SK-N-SH (cell line): ENCODE results near the gene ERC2. TPM values are rescaled to one million over a fixed set of nuclear protein-coding genes. Genes with fewer than 3 reads are reported as not detected.

Source experiments
- CTCF ChIA-PET: fragments of 300-600, 350-600 bp; formaldehyde crosslinking; extraction: SDS; loops from one replicate; lab custom pipeline; 2021; lab: Yijun Ruan, JAX
- POLR2A ChIA-PET: fragments of 350-600 bp; sonication (Branson Sonifier 250); formaldehyde crosslinking; extraction: SDS; loops from one replicate; lab custom pipeline; 2020; ENCODE audit warnings: antibody characterized with exemption, inconsistent platforms; lab: Yijun Ruan, JAX
- DNase-seq: peaks from one replicate; pipeline ENCODE4 v3.0.0; 2012
- H2AFZ ChIP-seq: fragments of 200-600 bp; sonication (generic); 2 replicates; pipeline ENCODE4 v1.8.1; 2016; ENCODE audit warnings: antibody characterized with exemption, mild to moderate bottlenecking, low read depth
- H3F3A ChIP-seq: fragments of 200-600 bp; sonication (generic); replicated peaks from 2 replicates; pipeline ENCODE3; 2016; ENCODE audit warnings: antibody characterized with exemption, mild to moderate bottlenecking; ENCODE audit not compliant: insufficient read depth
- H3K27ac ChIP-seq, 2 experiments: fragments of 200-500 bp in 1 of 2; fragments of 200-600 bp in 1 of 2; sonication (Bioruptor generic) in 1 of 2; sonication (generic), shearing (Covaris generic) in 1 of 2; 2 replicates each; pipeline versions ENCODE4 v1.5.1 to v1.6.1; 2014 to 2016; ENCODE audit warnings: low read depth in 2 of 2, inconsistent platforms in 1 of 2, low read length in 1 of 2, mild to moderate bottlenecking in 1 of 2, mixed read lengths in 1 of 2
- H3K27me3 ChIP-seq: fragments of 200-600 bp; sonication (generic), shearing (Covaris generic); 2 replicates; pipeline ENCODE4 v1.6.1; 2016; ENCODE audit warnings: mixed run types; ENCODE audit not compliant: insufficient read depth
- H3K36me3 ChIP-seq, 2 experiments: fragments of 200-500 bp in 1 of 2; fragments of 200-600 bp in 1 of 2; sonication (Bioruptor generic) in 1 of 2; sonication (generic) in 1 of 2; replicated peaks in 1 of 2; 2 replicates each; pipeline versions ENCODE3 to v1.5.1; 2014 to 2016; ENCODE audit warnings: low read length in 1 of 2, mild to moderate bottlenecking in 1 of 2; ENCODE audit not compliant: insufficient read depth in 2 of 2, control insufficient read depth in 1 of 2
- H3K4me1 ChIP-seq, 2 experiments: fragments of 200-500 bp in 1 of 2; fragments of 200-600 bp in 1 of 2; sonication (Bioruptor generic) in 1 of 2; sonication (generic), shearing (Covaris generic) in 1 of 2; 2 replicates each; pipeline versions ENCODE4 v1.5.1 to v1.6.1; 2014 to 2016; ENCODE audit warnings: low read depth in 1 of 2, low read length in 1 of 2, mixed run types in 1 of 2; ENCODE audit not compliant: insufficient read depth in 2 of 2, control insufficient read depth in 1 of 2
- H3K4me2 ChIP-seq: fragments of 200-600 bp; sonication (generic), shearing (Covaris generic); 2 replicates; pipeline ENCODE4 v1.6.1; 2017; ENCODE audit warnings: mixed run types
- H3K4me3 ChIP-seq, 2 experiments: fragments of 200-500 bp in 1 of 2; fragments of 200-600 bp in 1 of 2; sonication (Bioruptor generic) in 1 of 2; sonication (generic), shearing (Covaris generic) in 1 of 2; 2 replicates each; pipeline versions ENCODE4 v1.5.1 to v1.8.1; 2014 to 2016; ENCODE audit warnings: low read depth in 2 of 2, inconsistent platforms in 1 of 2, low read length in 1 of 2, mild to moderate bottlenecking in 1 of 2, mixed read lengths in 1 of 2, moderate library complexity in 1 of 2
- H3K79me2 ChIP-seq: fragments of 200-600 bp; sonication (generic); 2 replicates; pipeline ENCODE4 v1.8.1; 2017; ENCODE audit warnings: mild to moderate bottlenecking; ENCODE audit not compliant: insufficient read depth
- H3K9ac ChIP-seq: fragments of 200-600 bp; sonication (generic); 2 replicates; pipeline ENCODE4 v1.6.1; 2017; ENCODE audit warnings: mixed run types
- H3K9me2 ChIP-seq: fragments of 200-600 bp; sonication (generic); 2 replicates; pipeline ENCODE4 v1.6.1; 2017; ENCODE audit warnings: mixed run types
- H3K9me3 ChIP-seq: fragments of 200-600 bp; sonication (generic); 2 replicates; pipeline ENCODE4 v1.6.1; 2017; ENCODE audit warnings: mixed run types, mild to moderate bottlenecking, moderate library complexity
- H4K20me1 ChIP-seq: fragments of 200-600 bp; sonication (generic); 2 replicates; pipeline ENCODE4 v1.6.1; 2017; ENCODE audit warnings: mild to moderate bottlenecking, mixed run types; ENCODE audit not compliant: insufficient read depth
- CHD2 ChIP-seq: fragments of 150-350 bp; IDR thresholded peaks from 2 replicates; pipeline ENCODE4 v1.6.1; 2018; ENCODE audit warnings: low read length; ENCODE audit not compliant: partially characterized antibody
- EZH2phosphoT487 ChIP-seq: fragments of 200-600 bp; sonication (generic); IDR thresholded peaks from 2 replicates; pipeline ENCODE4 v1.6.1; 2017; ENCODE audit warnings: low read depth, mixed run types, mild to moderate bottlenecking, antibody characterized with exemption, moderate library complexity, borderline replicate concordance
- FOXM1 ChIP-seq: IDR thresholded peaks from 2 replicates; pipeline ENCODE4 v1.4.0; 2012; ENCODE audit warnings: low read depth, mild to moderate bottlenecking
- GATA2 ChIP-seq: sonication (generic); formaldehyde crosslinking; IDR thresholded peaks from 2 replicates; pipeline ENCODE4 v1.5.0; 2020; ENCODE audit warnings: mild to moderate bottlenecking, missing genetic modification reagents
- JUND ChIP-seq: IDR thresholded peaks from 2 replicates; pipeline ENCODE4 v1.4.0; 2012
- MXI1 ChIP-seq: IDR thresholded peaks from 2 replicates; pipeline ENCODE4 v1.6.1; 2012; ENCODE audit warnings: mild to moderate bottlenecking, low read depth, low read length, improper control_type of control experiment
- POLR2AphosphoS5 ChIP-seq: IDR thresholded peaks from 2 replicates; pipeline ENCODE4 v1.6.1; 2012; ENCODE audit warnings: low read depth, low read length
- RXRA ChIP-seq: IDR thresholded peaks from 2 replicates; pipeline ENCODE4 v1.4.0; 2012; ENCODE audit warnings: low read depth, mild to moderate bottlenecking, borderline replicate concordance
- SIN3A ChIP-seq: IDR thresholded peaks from 2 replicates; pipeline ENCODE4 v1.6.1; 2012; ENCODE audit warnings: low read depth, mild to moderate bottlenecking, low read length, moderate library complexity, borderline replicate concordance
- TCF12 ChIP-seq: IDR thresholded peaks from 2 replicates; pipeline ENCODE4 v1.4.0; 2012
- TEAD4 ChIP-seq: IDR thresholded peaks from 2 replicates; pipeline ENCODE4 v1.4.0; 2012; ENCODE audit warnings: mild to moderate bottlenecking, borderline replicate concordance; ENCODE audit not compliant: insufficient read depth
- WGBS: methylation state at CpG from one replicate; pipeline ENCODE4 v1.1.6; 2017; ENCODE audit warnings: low lambda C conversion rate; 5-methylcytosine and 5-hydroxymethylcytosine counted together
- polyA plus RNA-seq, 3 experiments: library from polyadenylated mRNA; depleted of rRNA; stranded (reverse); fragments of >200 nt; gene quantifications; 2 replicates each; pipeline ENCODE4 v1.2.3, GENCODE V29; 2012
- TF ChIP-seq, protein P1 (sequence below): fragments of 150-350 bp; IDR thresholded peaks from 2 replicates; pipeline ENCODE4 v1.6.1; 2016; ENCODE audit warnings: mild to moderate bottlenecking, low read depth, low read length
- TF ChIP-seq, protein P2 (sequence below): IDR thresholded peaks from 2 replicates; pipeline ENCODE4 v1.4.0; 2012; ENCODE audit warnings: low read depth
- TF ChIP-seq, protein P3 (sequence below): fragments of 150-350 bp; IDR thresholded peaks from 2 replicates; pipeline ENCODE4 v1.6.1; 2017; ENCODE audit warnings: antibody characterized with exemption, low read length, low read depth, borderline replicate concordance
- TF ChIP-seq, protein P4 (sequence below): IDR thresholded peaks from 2 replicates; pipeline ENCODE4 v1.6.1; 2012; ENCODE audit warnings: mild to moderate bottlenecking, low read depth, low read length, moderate library complexity
- TF ChIP-seq, protein P5 (sequence below): fragments of 200-600 bp; sonication (generic); IDR thresholded peaks from 2 replicates; pipeline ENCODE4 v1.6.1; 2017; ENCODE audit warnings: antibody characterized with exemption, mild to moderate bottlenecking, moderate library complexity

The ERC2 gene
- polyA plus RNA-seq, 1 of the 3 experiments (the other 2 are of a cell fraction) = 1.6 TPM

DNA sequence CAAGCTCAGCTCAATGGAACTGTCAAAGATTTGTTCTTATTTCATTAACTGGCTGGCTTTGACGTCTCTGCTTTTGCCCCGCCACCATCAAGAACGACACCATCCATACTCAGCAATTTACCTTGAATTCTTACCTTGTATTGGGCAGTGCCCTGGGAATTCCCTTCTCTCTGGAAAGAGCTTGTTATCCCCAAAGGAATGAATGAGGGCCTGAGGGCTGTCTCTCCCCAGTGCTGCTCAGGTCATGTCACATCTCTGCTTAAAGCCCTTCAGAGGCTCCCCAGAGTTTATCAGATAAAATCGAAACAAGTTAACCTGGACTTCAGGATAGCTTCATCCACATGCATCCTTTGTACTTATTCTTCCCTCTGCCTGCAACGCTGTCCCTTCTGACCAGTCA is 975.3 kb downstream of the ERC2 start:
- TF ChIP-seq SIN3A (no peak), RXRA (no peak), EZH2phosphoT487 (no peak), TEAD4 (no peak), GATA2 (no peak), MXI1 (no peak), JUND (no peak), FOXM1 (no peak), CHD2 (no peak), POLR2AphosphoS5 (no peak), TCF12 (no peak)
- TF ChIP-seq, protein P1, sequence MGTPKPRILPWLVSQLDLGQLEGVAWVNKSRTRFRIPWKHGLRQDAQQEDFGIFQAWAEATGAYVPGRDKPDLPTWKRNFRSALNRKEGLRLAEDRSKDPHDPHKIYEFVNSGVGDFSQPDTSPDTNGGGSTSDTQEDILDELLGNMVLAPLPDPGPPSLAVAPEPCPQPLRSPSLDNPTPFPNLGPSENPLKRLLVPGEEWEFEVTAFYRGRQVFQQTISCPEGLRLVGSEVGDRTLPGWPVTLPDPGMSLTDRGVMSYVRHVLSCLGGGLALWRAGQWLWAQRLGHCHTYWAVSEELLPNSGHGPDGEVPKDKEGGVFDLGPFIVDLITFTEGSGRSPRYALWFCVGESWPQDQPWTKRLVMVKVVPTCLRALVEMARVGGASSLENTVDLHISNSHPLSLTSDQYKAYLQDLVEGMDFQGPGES = no peak
- TF ChIP-seq, protein P2, sequence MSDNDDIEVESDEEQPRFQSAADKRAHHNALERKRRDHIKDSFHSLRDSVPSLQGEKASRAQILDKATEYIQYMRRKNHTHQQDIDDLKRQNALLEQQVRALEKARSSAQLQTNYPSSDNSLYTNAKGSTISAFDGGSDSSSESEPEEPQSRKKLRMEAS = no peak
- TF ChIP-seq, protein P3, sequence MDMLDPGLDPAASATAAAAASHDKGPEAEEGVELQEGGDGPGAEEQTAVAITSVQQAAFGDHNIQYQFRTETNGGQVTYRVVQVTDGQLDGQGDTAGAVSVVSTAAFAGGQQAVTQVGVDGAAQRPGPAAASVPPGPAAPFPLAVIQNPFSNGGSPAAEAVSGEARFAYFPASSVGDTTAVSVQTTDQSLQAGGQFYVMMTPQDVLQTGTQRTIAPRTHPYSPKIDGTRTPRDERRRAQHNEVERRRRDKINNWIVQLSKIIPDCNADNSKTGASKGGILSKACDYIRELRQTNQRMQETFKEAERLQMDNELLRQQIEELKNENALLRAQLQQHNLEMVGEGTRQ = no peak
- TF ChIP-seq, protein P4, sequence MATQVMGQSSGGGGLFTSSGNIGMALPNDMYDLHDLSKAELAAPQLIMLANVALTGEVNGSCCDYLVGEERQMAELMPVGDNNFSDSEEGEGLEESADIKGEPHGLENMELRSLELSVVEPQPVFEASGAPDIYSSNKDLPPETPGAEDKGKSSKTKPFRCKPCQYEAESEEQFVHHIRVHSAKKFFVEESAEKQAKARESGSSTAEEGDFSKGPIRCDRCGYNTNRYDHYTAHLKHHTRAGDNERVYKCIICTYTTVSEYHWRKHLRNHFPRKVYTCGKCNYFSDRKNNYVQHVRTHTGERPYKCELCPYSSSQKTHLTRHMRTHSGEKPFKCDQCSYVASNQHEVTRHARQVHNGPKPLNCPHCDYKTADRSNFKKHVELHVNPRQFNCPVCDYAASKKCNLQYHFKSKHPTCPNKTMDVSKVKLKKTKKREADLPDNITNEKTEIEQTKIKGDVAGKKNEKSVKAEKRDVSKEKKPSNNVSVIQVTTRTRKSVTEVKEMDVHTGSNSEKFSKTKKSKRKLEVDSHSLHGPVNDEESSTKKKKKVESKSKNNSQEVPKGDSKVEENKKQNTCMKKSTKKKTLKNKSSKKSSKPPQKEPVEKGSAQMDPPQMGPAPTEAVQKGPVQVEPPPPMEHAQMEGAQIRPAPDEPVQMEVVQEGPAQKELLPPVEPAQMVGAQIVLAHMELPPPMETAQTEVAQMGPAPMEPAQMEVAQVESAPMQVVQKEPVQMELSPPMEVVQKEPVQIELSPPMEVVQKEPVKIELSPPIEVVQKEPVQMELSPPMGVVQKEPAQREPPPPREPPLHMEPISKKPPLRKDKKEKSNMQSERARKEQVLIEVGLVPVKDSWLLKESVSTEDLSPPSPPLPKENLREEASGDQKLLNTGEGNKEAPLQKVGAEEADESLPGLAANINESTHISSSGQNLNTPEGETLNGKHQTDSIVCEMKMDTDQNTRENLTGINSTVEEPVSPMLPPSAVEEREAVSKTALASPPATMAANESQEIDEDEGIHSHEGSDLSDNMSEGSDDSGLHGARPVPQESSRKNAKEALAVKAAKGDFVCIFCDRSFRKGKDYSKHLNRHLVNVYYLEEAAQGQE = no peak
- TF ChIP-seq, protein P5, sequence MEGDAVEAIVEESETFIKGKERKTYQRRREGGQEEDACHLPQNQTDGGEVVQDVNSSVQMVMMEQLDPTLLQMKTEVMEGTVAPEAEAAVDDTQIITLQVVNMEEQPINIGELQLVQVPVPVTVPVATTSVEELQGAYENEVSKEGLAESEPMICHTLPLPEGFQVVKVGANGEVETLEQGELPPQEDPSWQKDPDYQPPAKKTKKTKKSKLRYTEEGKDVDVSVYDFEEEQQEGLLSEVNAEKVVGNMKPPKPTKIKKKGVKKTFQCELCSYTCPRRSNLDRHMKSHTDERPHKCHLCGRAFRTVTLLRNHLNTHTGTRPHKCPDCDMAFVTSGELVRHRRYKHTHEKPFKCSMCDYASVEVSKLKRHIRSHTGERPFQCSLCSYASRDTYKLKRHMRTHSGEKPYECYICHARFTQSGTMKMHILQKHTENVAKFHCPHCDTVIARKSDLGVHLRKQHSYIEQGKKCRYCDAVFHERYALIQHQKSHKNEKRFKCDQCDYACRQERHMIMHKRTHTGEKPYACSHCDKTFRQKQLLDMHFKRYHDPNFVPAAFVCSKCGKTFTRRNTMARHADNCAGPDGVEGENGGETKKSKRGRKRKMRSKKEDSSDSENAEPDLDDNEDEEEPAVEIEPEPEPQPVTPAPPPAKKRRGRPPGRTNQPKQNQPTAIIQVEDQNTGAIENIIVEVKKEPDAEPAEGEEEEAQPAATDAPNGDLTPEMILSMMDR = no peak
- Histone ChIP-seq H3K36me3 (no peaks in the 10 kb centered on the region), H3K27ac (no peak overlapping the region), H3K9me3 (no peaks in the 10 kb centered on the region), H3K4me1 (peaks cover 11 to 12% of the 10 kb centered on the region in 2 experiments), H3K4me2 (no peak overlapping the region), H3K9ac (no peak overlapping the region), H3K4me3 (no peak overlapping the region), H4K20me1 (no peaks in the 10 kb centered on the region), H2AFZ (no peak overlapping the region), H3K27me3 (no peaks in the 10 kb centered on the region), H3K9me2 (no peaks in the 10 kb centered on the region), H3K79me2 (peaks cover 1% of the 10 kb centered on the region; the same call in 1 of the 2 replicates), H3F3A (peaks cover 14% of the 10 kb centered on the region)
- WGBS = 79% methylated on average over 5 of the region's 5 CpGs
- ChIA-PET CTCF (interaction anchor here (0.8 to 2.9 kb wide), 7 partner anchors 9 to 810 kb away, joined by 3 to 6 read pairs (median 3); no protein-coding TSS in a partner anchor), POLR2A (no interaction called here)
- no peak for DNase-seq
